Activated naive CD4-positive, alpha-beta T cell treated with anti-CD3 and anti-CD28 coated beads, Interleukin-2, amount 50 U/mL, for 72 hours (primary cell): ENCODE results near the gene CELF5. TPM values are rescaled to one million over a fixed set of nuclear protein-coding genes. Genes with fewer than 3 reads are reported as not detected.
"Not testable (repeated sequence)": the region's sequence is repeated elsewhere in the genome, so short reads cannot be mapped to it uniquely, and the experiment has no call there.

Source experiments
- ATAC-seq, 2 donors: fragments of 150-1000 bp; cut with Tn5 transposase; 2 replicates each; pipeline ENCODE4 v1.10.0; 2021; ENCODE audit warnings: mild to moderate bottlenecking in 2 of 2, moderate library complexity in 2 of 2
- DNase-seq, 2 donors: peaks; one replicate each; pipeline ENCODE4 v3.0.0; 2021 to 2022; ENCODE audit warnings: low spot score in 2 of 2
- H3K27ac Mint-ChIP-seq, 2 donors: one replicate each; pipeline ENCODE4 v1.8.0; 2022; ENCODE audit warnings: mild to moderate bottlenecking in 2 of 2, mixed read lengths in 2 of 2
- H3K36me3 Mint-ChIP-seq, 2 donors: one replicate each; pipeline ENCODE4 v1.8.0; 2022; ENCODE audit warnings: mixed read lengths in 2 of 2
- H3K9me3 Mint-ChIP-seq, 2 donors: one replicate each; pipeline ENCODE4 v1.8.0; 2022; ENCODE audit warnings: mixed read lengths in 2 of 2
- total RNA-seq, 2 donors: library from RNA; stranded (reverse); gene quantifications; one replicate each; pipeline ENCODE4 v1.2.3, GENCODE V29; 2022

CELF5 gene
- total RNA-seq, 2 donors from 2014 or later, result 0.66 TPM; not detected in 1

GRCh38 chr19:3222709-3223108 is 1.8 kb upstream of the CELF5 start:
- ATAC-seq (no peak), DNase-seq (no peak)
- no peak overlapping the region for H3K27ac Mint-ChIP-seq
- no peaks in the 10 kb centered on the region for H3K9me3 Mint-ChIP-seq
- no peaks in the 10 kb centered on the region for H3K36me3 Mint-ChIP-seq

- Mint-ChIP-seq H3K27ac (no peak overlapping the region), H3K36me3 (no peaks in the 10 kb centered on the region), H3K9me3 (no peaks in the 10 kb centered on the region)
- ATAC-seq, result no peak
- no peak for DNase-seq
These were observed 666 bp downstream of the CELF5 start for GRCh38 chr19:3225169-3225485.

GRCh38 chr19:3225677-3226093 is 1.2 kb downstream of the CELF5 start:
- no peaks in the 10 kb centered on the region for H3K9me3 Mint-ChIP-seq
- no peak for ATAC-seq
- no peak for DNase-seq
- no peaks in the 10 kb centered on the region for H3K36me3 Mint-ChIP-seq
- no peak overlapping the region for H3K27ac Mint-ChIP-seq

- ATAC-seq (no peak), DNase-seq (no peak)
- Mint-ChIP-seq H3K36me3 (no peaks in the 10 kb centered on the region), H3K27ac (no peak overlapping the region), H3K9me3 (no peaks in the 10 kb centered on the region)
These were observed 2.7 kb downstream of the CELF5 start for GRCh38 chr19:3227054-3227626.

DNA sequence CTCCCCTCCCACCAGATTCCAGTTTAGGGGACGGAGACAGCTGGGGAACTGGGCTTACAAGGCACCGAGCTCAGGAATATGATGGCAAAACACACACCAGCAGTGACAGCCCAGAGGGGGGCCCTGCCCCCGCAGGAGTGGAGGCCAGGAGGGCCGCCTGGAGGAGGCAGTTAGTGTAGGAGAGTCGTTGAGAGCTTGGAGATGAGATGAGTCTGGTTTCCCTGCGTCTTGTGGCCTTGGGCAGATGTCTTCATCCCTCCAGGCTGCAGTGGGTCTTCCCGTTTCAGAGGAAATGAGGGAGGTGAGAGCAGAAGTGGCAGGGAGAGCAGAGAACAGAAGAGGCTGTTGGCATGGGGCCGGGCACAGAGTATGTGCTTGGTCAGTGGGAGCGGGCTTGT is 4.9 kb downstream of the CELF5 start:
- H3K9me3 Mint-ChIP-seq, result no peaks in the 10 kb centered on the region
- no peak overlapping the region for H3K27ac Mint-ChIP-seq
- DNase-seq (no peak), ATAC-seq (no peak)
- H3K36me3 Mint-ChIP-seq, result no peaks in the 10 kb centered on the region

DNA sequence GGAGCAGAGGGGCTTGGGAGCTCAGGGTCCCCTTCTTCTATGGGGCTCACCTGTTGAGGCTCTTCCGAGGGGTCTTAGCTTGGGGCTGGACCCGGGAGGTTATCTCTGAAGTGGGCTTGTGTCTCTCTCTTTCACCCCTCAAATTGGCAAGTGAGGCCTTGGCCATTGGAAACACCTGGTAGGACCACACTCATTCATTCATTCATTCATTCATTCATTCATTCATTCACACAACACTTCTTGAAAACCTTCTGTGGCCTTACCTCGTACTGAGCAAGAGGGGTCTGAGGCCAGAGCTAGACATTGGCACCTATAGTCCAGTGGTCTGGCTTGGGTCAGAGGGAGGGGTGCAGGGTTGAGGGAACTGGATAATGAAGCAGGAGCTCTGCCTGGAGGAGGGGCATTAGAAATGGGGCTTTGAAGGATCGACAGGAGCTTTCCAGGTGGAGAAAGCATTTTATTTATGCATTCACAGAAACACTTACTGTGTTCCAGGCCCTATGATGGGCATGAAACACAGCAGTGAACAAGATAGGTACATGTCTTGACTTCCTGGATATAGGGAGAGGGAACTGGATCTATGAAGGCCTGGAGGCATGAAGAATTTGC is 5.5 kb downstream of the CELF5 start:
- no peaks in the 10 kb centered on the region for H3K9me3 Mint-ChIP-seq
- no peaks in the 10 kb centered on the region for H3K36me3 Mint-ChIP-seq
- ATAC-seq (no peak), DNase-seq (no peak)
- H3K27ac Mint-ChIP-seq, result no peak overlapping the region

GRCh38 chr19:3231288-3231687 is 6.8 kb downstream of the CELF5 start:
- no peak overlapping the region for H3K27ac Mint-ChIP-seq
- DNase-seq (no peak), ATAC-seq (no peak)
- H3K36me3 Mint-ChIP-seq, result no peaks in the 10 kb centered on the region
- H3K9me3 Mint-ChIP-seq, result no peaks in the 10 kb centered on the region

DNA sequence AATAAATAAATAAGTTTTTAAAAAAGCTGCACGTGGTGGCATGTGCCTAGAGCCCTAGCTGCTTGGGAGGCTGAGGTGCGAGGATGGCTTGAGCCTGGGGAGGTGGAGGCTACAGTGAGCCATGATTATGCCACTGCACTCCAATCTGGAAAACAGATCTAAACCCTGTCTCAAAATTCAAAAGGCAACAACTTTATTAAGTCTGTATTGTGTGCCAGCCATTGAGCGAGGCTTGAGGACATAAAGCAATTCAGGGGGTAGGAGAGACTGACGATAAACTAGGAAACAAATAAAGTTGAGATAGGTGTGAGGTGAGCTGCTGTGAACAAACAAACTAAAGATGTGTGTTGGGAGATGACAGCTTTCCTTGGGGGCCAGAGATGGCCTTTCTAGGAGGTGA is 8.7 kb downstream of the CELF5 start:
- Mint-ChIP-seq H3K36me3 (no peaks in the 10 kb centered on the region), H3K27ac (no peak overlapping the region), H3K9me3 (no peaks in the 10 kb centered on the region)
- DNase-seq (no peak), ATAC-seq (no peak)

- ATAC-seq (no peak), DNase-seq (no peak)
- Mint-ChIP-seq H3K36me3 (no peaks in the 10 kb centered on the region), H3K9me3 (no peaks in the 10 kb centered on the region), H3K27ac (no peak overlapping the region)
These were observed 9.4 kb downstream of the CELF5 start for GRCh38 chr19:3233831-3234230.

DNA sequence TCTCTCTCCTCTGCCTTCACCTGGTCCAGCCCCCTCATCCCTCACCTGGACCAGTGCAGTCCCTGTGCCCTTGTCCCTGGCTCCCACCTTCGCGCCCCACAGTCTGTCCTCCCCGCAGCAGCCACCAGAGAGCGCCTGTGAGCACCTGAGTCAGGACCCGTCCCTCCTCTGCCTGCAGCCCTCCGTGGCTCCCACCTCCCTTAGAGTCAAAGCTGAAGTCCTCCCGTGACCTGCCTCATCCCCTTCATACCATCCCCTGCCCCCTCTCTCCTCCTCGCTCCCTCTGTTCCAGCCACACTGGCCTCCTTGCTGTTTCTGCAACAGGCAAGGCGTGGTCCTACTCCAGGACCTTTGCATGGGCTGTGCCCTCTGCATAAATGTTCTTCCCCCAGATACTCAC is 10.3 kb downstream of the CELF5 start:
- Mint-ChIP-seq H3K36me3 (no peaks in the 10 kb centered on the region), H3K9me3 (no peaks in the 10 kb centered on the region), H3K27ac (no peak overlapping the region)
- ATAC-seq (no peak), DNase-seq (peak in 1 of 2 donors; percentile 59)

GRCh38 chr19:3235604-3236003 is 11.1 kb downstream of the CELF5 start:
- ATAC-seq, DNase-seq, H3K27ac Mint-ChIP-seq, H3K36me3 Mint-ChIP-seq, H3K9me3 Mint-ChIP-seq: not testable (repeated sequence)

DNA sequence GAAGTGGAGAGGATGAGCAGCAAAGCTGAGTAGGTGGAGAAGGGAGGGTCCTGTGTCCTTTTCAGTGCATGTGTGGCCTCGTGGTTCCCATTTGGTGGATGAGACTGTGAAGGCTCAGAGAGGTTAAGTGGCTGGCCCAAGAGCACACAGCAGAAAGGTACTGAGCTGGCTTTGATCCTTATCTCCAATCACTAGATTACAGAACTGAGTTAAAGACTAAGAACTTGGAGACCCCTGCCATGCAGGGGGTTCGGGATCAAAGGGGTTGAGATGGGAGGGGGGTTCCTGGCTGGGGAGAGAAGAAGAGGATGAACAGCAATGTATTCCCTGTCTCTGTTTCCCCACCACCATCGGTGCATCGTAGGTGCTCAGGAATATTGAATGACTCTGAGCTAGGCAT is 11.8 kb downstream of the CELF5 start:
- no peaks in the 10 kb centered on the region for H3K36me3 Mint-ChIP-seq
- no peak for DNase-seq
- ATAC-seq, result no peak
- H3K27ac Mint-ChIP-seq, result peak overlapping the region in 1 of 2 donors; percentile 3
- no peaks in the 10 kb centered on the region for H3K9me3 Mint-ChIP-seq

GRCh38 chr19:3238066-3238561 is 13.7 kb downstream of the CELF5 start:
- Mint-ChIP-seq H3K36me3 (no peaks in the 10 kb centered on the region), H3K27ac (no peak overlapping the region)

DNA sequence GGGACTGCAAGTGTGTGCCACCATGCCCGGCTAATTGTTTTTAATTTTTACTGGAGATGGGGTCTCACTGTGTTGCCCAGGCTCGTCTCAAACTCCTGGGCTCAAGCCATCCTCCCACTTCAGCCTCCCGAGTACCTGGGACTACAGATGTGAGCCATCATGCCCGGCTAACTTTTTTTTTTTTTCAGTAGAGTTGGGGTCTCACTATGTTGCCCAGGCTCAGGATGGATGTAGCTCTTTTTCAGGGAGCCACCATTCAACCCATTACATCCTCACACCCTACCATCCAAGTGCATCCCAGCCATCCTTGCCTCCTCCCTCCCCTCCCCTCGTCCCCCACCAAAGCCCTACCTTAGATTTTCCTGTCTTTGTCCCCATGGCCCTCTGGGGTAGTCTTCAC is 14.9 kb downstream of the CELF5 start:
- no peaks in the 10 kb centered on the region for H3K9me3 Mint-ChIP-seq
- H3K27ac Mint-ChIP-seq, result no peak overlapping the region
- ATAC-seq, result no peak
- no peaks in the 10 kb centered on the region for H3K36me3 Mint-ChIP-seq
- no peak for DNase-seq

More at GRCh38 chr19:3238066-3238561, 13.7 kb downstream of the CELF5 start:
- DNase-seq (no peak), ATAC-seq (no peak)
- no peaks in the 10 kb centered on the region for H3K9me3 Mint-ChIP-seq

GRCh38 chr19:3243819-3244700 is 19.6 kb downstream of the CELF5 start:
- DNase-seq, result peak in 1 of 2 donors; percentile 66
- Mint-ChIP-seq H3K36me3 (no peaks in the 10 kb centered on the region), H3K9me3 (no peaks in the 10 kb centered on the region), H3K27ac (no peak overlapping the region)
- no peak for ATAC-seq

GRCh38 chr19:3245050-3245449 is 20.6 kb downstream of the CELF5 start:
- no peaks in the 10 kb centered on the region for H3K36me3 Mint-ChIP-seq
- H3K9me3 Mint-ChIP-seq, result no peaks in the 10 kb centered on the region
- ATAC-seq (no peak), DNase-seq (no peak)
- no peak overlapping the region for H3K27ac Mint-ChIP-seq

DNA sequence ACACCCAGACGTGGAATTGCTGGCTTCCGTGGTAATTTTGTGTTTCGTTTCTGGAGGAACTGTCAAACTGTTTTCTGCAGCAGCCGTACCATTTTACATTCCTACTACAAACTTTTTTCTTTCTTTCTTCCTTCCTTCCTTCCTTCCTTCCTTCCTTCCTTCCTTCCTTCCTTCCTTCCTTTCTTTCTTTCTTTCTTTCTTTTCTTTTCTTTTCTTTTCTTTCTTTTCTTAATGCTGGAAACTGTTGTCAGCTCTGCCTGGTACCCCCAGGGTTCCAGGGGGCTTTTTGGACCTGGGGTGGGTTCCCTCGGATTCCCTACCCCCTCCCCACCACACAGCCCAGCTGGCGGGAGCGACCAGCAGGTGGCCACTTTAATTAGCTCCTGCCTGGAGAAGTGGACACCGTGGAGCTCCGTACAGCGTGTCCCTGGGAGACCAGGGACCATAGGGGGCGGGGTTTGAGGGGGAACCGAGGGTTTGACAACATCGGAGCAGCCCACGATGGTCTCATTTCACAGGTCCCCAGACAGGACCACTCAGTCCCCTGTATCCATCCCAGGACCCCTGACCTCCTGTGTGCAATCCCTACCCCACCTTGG is 24.4 kb downstream of the CELF5 start:
- no peak for DNase-seq
- H3K27ac Mint-ChIP-seq, result no peak overlapping the region
- ATAC-seq, result no peak
- H3K9me3 Mint-ChIP-seq, result peaks cover 0 to 6% of the 10 kb centered on the region in 2 donors
- no peaks in the 10 kb centered on the region for H3K36me3 Mint-ChIP-seq
